ENCODE results near the gene SLC25A23.
A peak's percentile ranks its signal among the peaks of the same experiment; 100 is the strongest.

SLC25A23 gene

GRCh38 chr19:6480848-6481415 lies 21.3 kb upstream of the SLC25A23 start:
- TF ChIP-seq, protein P1, sequence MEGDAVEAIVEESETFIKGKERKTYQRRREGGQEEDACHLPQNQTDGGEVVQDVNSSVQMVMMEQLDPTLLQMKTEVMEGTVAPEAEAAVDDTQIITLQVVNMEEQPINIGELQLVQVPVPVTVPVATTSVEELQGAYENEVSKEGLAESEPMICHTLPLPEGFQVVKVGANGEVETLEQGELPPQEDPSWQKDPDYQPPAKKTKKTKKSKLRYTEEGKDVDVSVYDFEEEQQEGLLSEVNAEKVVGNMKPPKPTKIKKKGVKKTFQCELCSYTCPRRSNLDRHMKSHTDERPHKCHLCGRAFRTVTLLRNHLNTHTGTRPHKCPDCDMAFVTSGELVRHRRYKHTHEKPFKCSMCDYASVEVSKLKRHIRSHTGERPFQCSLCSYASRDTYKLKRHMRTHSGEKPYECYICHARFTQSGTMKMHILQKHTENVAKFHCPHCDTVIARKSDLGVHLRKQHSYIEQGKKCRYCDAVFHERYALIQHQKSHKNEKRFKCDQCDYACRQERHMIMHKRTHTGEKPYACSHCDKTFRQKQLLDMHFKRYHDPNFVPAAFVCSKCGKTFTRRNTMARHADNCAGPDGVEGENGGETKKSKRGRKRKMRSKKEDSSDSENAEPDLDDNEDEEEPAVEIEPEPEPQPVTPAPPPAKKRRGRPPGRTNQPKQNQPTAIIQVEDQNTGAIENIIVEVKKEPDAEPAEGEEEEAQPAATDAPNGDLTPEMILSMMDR (IDR thresholded peaks at IDR 0.05; ENCODE audit: low read length, missing control alignments) = no peak
- H3K4me3 ChIP-seq (replicated peaks; ENCODE audit: low read depth, low read length) = no peak overlapping the region
- no peak for DNase-seq (ENCODE audit: low read depth)

DNA sequence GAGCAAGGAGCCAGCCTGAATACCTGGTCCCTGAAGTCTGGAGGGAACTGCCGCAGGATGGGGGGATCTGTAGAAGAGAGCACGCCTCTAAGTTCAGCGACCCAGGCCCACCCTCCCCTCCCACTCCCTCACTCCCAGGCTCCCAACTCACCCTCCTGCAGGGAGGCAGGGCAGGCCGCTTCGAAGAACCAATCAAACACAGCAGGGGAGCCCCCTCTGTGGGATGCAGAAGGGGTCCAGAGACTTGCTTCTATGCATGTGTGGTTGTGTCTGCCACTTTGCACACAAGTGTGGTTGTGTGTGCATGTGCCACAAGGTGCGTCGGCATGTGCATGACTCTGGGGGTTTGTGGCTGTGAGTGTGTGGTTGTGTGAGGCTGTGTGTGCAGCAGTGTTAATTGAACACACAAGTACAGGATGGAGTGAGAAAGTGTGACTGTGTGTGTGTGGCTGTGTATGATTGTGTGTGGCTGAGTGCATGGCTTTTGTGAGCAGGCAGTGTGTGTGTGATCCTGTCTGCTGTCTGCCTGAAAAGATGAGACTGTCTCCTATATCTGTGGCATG lies 20.3 kb upstream of the SLC25A23 start:
- no peak for DNase-seq (ENCODE audit: low read depth)
- H3K4me3 ChIP-seq (replicated peaks; ENCODE audit: low read depth, low read length) = no peak overlapping the region
- TF ChIP-seq, protein P1 (IDR thresholded peaks at IDR 0.05; ENCODE audit: low read length, missing control alignments) = no peak

DNA sequence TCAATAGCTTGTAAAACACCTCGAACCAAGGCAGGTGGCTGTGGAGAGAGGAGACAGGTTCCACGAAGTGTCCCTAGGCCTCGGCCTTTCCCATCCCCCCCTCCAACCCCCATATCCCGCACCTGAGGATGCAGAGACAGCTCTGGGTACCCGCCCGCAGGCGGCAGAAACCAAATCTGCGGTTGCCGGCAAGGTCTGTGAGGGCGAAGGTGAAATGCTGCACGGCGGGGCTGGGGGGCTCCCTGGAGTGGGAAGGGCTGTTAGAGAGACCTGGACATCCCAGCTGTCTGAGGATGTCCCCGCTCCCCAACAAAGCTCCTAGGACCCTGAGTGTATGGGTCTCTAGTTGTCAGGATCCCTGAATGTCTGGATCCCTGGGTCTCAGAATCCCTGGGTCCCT lies 19.2 kb upstream of the SLC25A23 start:
- TF ChIP-seq, protein P1 (IDR thresholded peaks at IDR 0.05; ENCODE audit: low read length, missing control alignments) = no peak
- no peak for DNase-seq (ENCODE audit: low read depth)

DNA sequence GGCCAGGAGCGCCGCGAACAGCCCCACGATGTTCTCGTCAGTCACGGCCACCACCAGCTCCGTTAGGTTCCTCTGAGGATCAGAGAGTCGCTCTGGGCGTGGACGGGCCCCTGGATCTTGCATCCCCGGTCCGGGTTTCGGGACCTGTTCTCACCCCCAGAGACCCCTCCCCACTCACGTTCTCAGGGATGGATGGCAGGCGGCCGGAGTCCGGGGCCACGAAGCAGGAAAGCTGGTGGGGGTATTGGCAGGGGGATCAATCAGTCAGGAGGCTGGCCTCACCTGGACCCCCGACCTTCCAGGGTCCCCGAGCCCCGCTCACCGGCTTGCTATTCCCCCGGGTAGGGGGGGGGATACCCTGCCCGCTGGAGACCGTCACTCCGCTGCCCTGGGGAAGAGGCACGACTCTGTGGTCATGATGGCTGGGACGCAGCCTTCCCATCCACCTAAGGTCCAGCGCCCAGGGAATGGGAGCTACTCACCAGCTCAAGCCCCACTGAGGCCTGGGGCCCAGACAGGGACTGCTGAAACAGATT lies 17.4 kb upstream of the SLC25A23 start:
- TF ChIP-seq, protein P1 (IDR thresholded peaks at IDR 0.05; ENCODE audit: low read length, missing control alignments) = no peak
- no peak overlapping the region for H3K4me3 ChIP-seq (replicated peaks; ENCODE audit: low read depth, low read length)
- no peak for DNase-seq (ENCODE audit: low read depth)

More for the DNA sequence above, 19.2 kb upstream of the SLC25A23 start:
- no peak overlapping the region for H3K4me3 ChIP-seq (replicated peaks; ENCODE audit: low read depth, low read length)

GRCh38 chr19:6476155-6476895 lies 16.7 kb upstream of the SLC25A23 start:
- no peak overlapping the region for H3K4me3 ChIP-seq (replicated peaks; ENCODE audit: low read depth, low read length)
- peak; percentile 46 for DNase-seq (ENCODE audit: low read depth)
- TF ChIP-seq, protein P1 (IDR thresholded peaks at IDR 0.05; ENCODE audit: low read length, missing control alignments) = no peak

DNA sequence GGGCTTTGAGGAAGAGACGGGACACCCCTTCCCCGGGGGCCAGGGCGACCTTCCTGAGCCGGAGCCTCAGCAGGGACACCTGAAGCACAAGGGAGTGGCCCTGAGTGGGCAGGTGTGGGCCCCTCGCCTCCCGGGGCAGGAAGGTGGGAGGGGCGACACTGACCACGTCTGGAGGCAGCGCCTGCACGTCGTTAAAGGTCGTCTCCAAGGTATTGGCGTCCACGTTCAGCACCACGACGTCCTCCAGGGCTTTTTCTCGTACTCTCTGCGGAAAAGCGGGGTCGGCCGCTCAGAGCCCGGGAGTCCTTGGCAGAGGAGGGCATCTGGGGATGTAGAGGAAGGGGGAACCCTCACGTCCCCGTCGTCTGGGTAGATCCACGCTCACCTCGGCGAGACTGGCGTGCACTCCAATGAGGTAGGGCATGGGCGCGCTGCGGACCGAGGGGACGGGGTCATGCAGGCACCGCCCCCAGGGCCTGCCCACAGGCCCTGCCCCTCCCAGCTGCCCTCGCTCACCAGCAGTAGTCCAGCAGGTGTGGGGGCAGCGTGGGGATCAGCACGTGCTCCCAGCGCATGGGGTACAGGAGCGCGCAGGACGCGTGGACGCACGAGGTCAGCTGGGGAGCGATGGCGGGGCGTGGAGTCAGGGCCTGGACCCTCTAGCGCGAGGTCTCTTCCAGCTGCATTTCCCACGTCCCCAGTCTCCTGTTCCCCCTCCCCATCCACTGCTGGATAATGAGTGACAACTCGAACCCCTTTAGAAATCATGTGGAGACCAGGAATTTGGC lies 15.9 kb upstream of the SLC25A23 start:
- H3K4me3 ChIP-seq (replicated peaks; ENCODE audit: low read depth, low read length) = no peak overlapping the region
- DNase-seq (ENCODE audit: low read depth) = no peak
- TF ChIP-seq, protein P1 (IDR thresholded peaks at IDR 0.05; ENCODE audit: low read length, missing control alignments) = no peak
